Lung (tissue), 12 donors: ENCODE results near the gene HM13. TPM values are rescaled to one million over a fixed set of nuclear protein-coding genes. Genes with fewer than 3 reads are reported as not detected.
"Not testable (repeated sequence)": the region's sequence is repeated elsewhere in the genome, so short reads cannot be mapped to it uniquely, and the experiment has no call there.

Experiments
- ATAC-seq: fragments of 200-7000 bp; cut with Tn5 transposase; one replicate; pipeline ENCODE4 v1.9.1; 2020; ENCODE audit warnings: moderate number of reproducible peaks; ENCODE audit not compliant: insufficient read depth, low FRiP score
- DNase-seq, 3 donors: peaks; one replicate each; pipeline ENCODE4 v3.0.0-alpha.2; 2013 to 2017
- H3K27ac ChIP-seq, 2 donors: one replicate each; pipeline ENCODE4 v1.5.1; 2013; ENCODE audit warnings: mild to moderate bottlenecking in 2 of 2, moderate library complexity in 2 of 2, control low read depth in 1 of 2, inconsistent platforms in 1 of 2, low read depth in 1 of 2, low read length in 1 of 2
- H3K27me3 ChIP-seq, 3 donors: one replicate each; pipeline ENCODE4 v1.5.1; 2013; ENCODE audit warnings: low read length in 2 of 3; ENCODE audit not compliant: control insufficient read depth in 3 of 3, insufficient read depth in 3 of 3
- H3K36me3 ChIP-seq, 4 donors: one replicate each; pipeline ENCODE4 v1.5.1; 2013; ENCODE audit warnings: low read length in 4 of 4, mild to moderate bottlenecking in 1 of 4, moderate library complexity in 1 of 4; ENCODE audit not compliant: control insufficient read depth in 4 of 4, insufficient read depth in 4 of 4
- H3K4me1 ChIP-seq, 5 donors: one replicate each; pipeline ENCODE4 v1.5.1; 2013; ENCODE audit warnings: low read length in 5 of 5, mild to moderate bottlenecking in 2 of 5, moderate library complexity in 1 of 5; ENCODE audit not compliant: control insufficient read depth in 5 of 5, insufficient read depth in 5 of 5
- H3K4me3 ChIP-seq: one replicate; pipeline ENCODE4 v1.5.1; 2013; ENCODE audit warnings: mild to moderate bottlenecking, control low read depth, moderate library complexity
- H3K9ac ChIP-seq, 2 donors: one replicate each; pipeline ENCODE4 v1.5.1; 2013; ENCODE audit warnings: low read length in 2 of 2, control low read depth in 1 of 2; ENCODE audit not compliant: insufficient read depth in 1 of 2
- H3K9me3 ChIP-seq, 4 donors: one replicate each; pipeline ENCODE4 v1.5.1; 2013; ENCODE audit warnings: low read length in 3 of 4, mild to moderate bottlenecking in 1 of 4, moderate library complexity in 1 of 4; ENCODE audit not compliant: control insufficient read depth in 4 of 4, insufficient read depth in 3 of 4
- CTCF ChIP-seq: IDR thresholded peaks from 2 replicates; pipeline ENCODE4 v1.5.1; 2012; ENCODE audit warnings: mild to moderate bottlenecking; ENCODE audit errors: control extremely low read depth, extremely low read depth
- WGBS, 2 donors: extraction: QIAGEN DNeasy Blood & Tissue Kit; methylation state at CpG; one replicate each; pipeline ENCODE4 v1.1.7; 2013; 5-methylcytosine and 5-hydroxymethylcytosine counted together
- polyA plus RNA-seq, 2 donors: library from polyadenylated mRNA; stranded (reverse); fragments of 200-250 nt; gene quantifications; one replicate each; pipeline ENCODE4 v1.2.1, GENCODE V29; 2013
- total RNA-seq, 2 donors: library from RNA; depleted of rRNA in 1 of 2; stranded (reverse); fragments of >200 nt in 1 of 2; gene quantifications; one replicate each; pipeline ENCODE4 v1.2.1, GENCODE V29; 2014 to 2021
- donor health status: control.
- donor health status: control.
- donor health status: Bipolar disorder and iron deficiency.
- donor health status: healthy.
- donor health status: DM: yes; HTN: yes; CAD: no.

HM13 gene
- total and polyA plus RNA-seq, 4 donors = 53.5 to 249 (median 205) TPM

- H3K4me1 ChIP-seq = no peaks in the 10 kb centered on the region
- no peak overlapping the region for H3K4me3 ChIP-seq
- H3K9me3 ChIP-seq = no peaks in the 10 kb centered on the region
- ATAC-seq (no peak), DNase-seq (no peak)
- no peak overlapping the region for H3K27ac ChIP-seq
- H3K36me3 ChIP-seq = peaks cover 21 to 51% (median 35%) of the 10 kb centered on the region in 4 donors
- H3K27me3 ChIP-seq = no peaks in the 10 kb centered on the region
- WGBS, 2 donors = 36 to 51% methylated on average over 4 of the region's 4 CpGs
- TF ChIP-seq CTCF = no peak
- H3K9ac ChIP-seq = no peak overlapping the region
Measured at GRCh38 chr20:31537890-31538289, 23.6 kb downstream of the HM13 start.

DNA sequence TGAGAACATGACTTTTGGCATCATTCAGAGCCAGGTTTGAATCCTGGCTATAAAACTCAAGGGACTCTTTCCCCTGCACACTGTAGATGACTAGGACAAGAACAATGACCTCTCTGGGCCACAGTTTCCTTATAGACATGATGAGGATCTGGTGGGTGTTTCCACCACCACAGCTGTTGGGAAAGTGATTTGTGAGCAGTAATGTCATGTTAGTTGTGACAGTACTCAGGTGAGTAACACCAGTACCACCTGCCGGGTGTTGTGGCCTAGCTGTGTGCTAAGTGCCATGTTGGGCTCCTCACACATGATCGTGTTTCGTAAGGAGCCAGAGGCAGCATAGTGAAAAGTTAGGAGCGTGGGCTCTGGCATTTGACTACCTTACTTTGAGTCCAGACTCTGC lies 24.1 kb downstream of the HM13 start:
- no peak for TF ChIP-seq CTCF
- Histone ChIP-seq H3K36me3 (peaks cover 18 to 52% (median 35%) of the 10 kb centered on the region in 4 donors), H3K4me3 (no peak overlapping the region), H3K9ac (no peak overlapping the region), H3K9me3 (no peaks in the 10 kb centered on the region), H3K27me3 (no peaks in the 10 kb centered on the region), H3K4me1 (no peaks in the 10 kb centered on the region), H3K27ac (no peak overlapping the region)
- 80 to 97% methylated on average over 4 of the region's 4 CpGs for whole genome bisulfite sequencing, 2 donors
- no peak for ATAC-seq
- DNase-seq = no peak

DNA sequence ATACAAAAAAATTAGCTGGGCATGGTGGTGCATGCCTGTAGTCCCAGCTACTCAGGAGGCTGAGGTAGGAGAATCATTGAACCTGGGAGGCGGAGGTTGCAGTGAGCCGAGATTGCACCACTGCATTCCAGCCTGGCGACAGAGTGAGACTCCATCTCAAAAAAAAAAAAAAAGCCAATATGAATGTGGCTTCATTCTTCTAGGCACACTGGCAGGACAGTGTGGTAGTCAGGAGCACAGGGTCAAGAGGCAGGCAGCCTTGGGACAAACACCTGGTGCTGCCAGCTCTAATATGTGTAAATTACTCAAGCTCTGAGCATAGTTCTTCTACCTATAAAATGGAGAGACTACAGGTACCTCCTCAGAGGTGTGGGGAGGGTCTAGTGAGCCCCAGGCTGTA lies 25.4 kb downstream of the HM13 start:
- WGBS, 2 donors = 85 to 91% methylated on average over 3 of the region's 3 CpGs
- not testable (repeated sequence) for H3K27ac ChIP-seq, H3K4me3 ChIP-seq, H3K4me1 ChIP-seq, H3K9me3 ChIP-seq, H3K9ac ChIP-seq, H3K27me3 ChIP-seq, DNase-seq, ATAC-seq
- peaks cover 10 to 46% (median 32%) of the 10 kb centered on the region in 4 donors for H3K36me3 ChIP-seq

DNA sequence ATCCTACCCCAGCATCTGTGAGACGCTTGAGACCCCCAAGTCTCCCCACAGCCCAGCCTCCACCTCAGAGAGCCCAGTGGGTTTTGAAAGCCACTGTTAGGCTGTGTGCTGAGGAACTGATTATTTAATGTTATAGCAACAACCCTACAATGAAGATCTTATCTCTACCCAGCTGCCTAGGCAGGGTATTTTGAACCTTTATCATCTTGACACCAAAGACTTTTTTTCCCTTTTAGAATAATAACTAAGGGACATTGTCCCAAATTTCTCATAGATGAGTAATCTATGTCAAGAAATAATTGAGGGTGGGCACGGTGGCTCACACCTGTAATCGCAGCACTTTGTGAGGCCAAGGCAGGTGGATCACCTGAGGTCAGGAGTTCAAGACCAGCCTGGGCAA lies 26.2 kb downstream of the HM13 start:
- TF ChIP-seq CTCF = no peak
- Histone ChIP-seq H3K9ac (no peak overlapping the region), H3K27ac (no peak overlapping the region), H3K4me1 (peaks cover 0 to 6% (median 0%) of the 10 kb centered on the region in 5 donors), H3K27me3 (no peaks in the 10 kb centered on the region), H3K9me3 (no peaks in the 10 kb centered on the region), H3K4me3 (no peak overlapping the region), H3K36me3 (peaks cover 10 to 43% (median 31%) of the 10 kb centered on the region in 4 donors)
- 79 to 84% methylated on average over 3 of the region's 3 CpGs for WGBS, 2 donors
- DNase-seq (no peak), ATAC-seq (no peak)
